ENCODE measurements around the gene MEAK7.

The MEAK7 gene

DNA sequence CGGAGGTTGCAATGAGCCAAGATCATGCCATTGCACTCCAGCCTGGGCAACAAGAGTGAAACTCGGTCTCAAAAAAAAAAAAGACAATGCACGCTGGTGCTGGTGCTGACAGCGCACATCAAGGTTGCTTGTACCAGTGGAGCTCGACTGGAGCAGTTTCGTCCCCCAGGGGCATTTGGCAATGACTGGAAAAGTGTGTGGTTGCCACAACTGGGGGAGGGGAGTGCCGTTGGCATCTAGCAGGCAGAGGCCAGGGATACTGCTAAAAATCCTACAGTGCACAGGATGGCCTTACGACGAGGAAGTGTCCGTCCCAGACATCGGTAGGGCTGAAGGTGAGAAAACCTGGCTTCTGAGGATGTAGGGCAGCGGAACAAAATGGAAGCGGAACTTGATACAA is 2.4 kb downstream of the MEAK7 start:
- H3K36me3 ChIP-seq (ENCODE audit: control insufficient read depth, insufficient read depth, low read length), result no peaks in the 10 kb centered on the region
- no peaks in the 10 kb centered on the region for H3K79me1 ChIP-seq (ENCODE audit: low read length)

DNA sequence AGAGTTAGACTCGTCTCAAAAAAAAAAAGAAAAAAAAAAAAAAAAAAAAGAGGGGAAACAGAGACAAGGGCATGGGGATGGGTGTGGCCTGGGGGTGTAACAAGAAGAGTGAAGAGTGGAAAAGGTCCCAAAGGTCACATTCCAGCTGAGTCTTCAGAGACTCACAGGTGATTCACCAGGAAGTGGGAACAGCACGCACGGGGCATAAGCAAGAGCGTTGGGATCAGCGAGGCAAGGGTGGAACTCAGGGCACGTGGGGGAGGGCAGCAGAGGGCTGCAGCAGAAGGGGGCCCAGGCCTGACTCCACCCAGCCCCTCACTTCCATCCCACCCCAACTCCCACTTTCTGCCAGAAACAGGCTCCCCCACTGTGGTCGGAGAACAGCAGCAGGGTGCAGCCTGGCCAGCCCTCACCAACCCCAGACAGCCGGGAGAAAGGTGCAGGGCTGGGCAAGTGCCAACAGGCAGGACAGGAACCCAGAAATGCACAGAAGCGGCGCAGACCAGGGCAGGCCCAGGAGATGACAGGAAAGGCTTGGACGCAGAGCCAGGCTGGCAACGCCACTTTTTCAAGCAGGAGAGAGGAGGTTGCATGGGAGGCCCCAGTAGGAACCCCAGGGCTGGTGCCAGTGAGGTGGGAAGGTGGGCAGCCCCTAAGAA is 3.3 kb downstream of the MEAK7 start:
- H3K4me3 ChIP-seq (ENCODE audit: low read length), result no peak overlapping the region
- no peak overlapping the region for H3K56ac ChIP-seq (ENCODE audit: low read length)
- H2AK5ac ChIP-seq (ENCODE audit: low read length), result no peak overlapping the region
- no peak for DNase-seq
- H3K79me1 ChIP-seq (ENCODE audit: low read length), result no peaks in the 10 kb centered on the region
- H3K18ac ChIP-seq (ENCODE audit: low read length), result no peak overlapping the region
- H3K4me2 ChIP-seq (ENCODE audit: low read length), result no peak overlapping the region
- H2BK15ac ChIP-seq (replicated peaks; ENCODE audit: low read depth), result no peak overlapping the region
- H3K9ac ChIP-seq (ENCODE audit: low read length), result no peak overlapping the region
- H2BK5ac ChIP-seq (ENCODE audit: low read length), result no peak overlapping the region
- no peaks in the 10 kb centered on the region for H3K36me3 ChIP-seq (ENCODE audit: control insufficient read depth, insufficient read depth, low read length)
- no CpG with 5 or more reads among the region's 12 CpGs for WGBS (ENCODE audit: extremely low coverage, insufficient coverage, low lambda C conversion rate)
- no peaks in the 10 kb centered on the region for H3K27me3 ChIP-seq (ENCODE audit: insufficient read depth, low read length, poor library complexity)
- no peak overlapping the region for H3K27ac ChIP-seq (ENCODE audit: low read depth, low read length)
- no peak overlapping the region for H2BK120ac ChIP-seq (ENCODE audit: low read depth, low read length)
- H3K23ac ChIP-seq (ENCODE audit: low read length), result no peak overlapping the region
- H4K8ac ChIP-seq (ENCODE audit: low read depth, low read length), result no peak overlapping the region
- no peaks in the 10 kb centered on the region for H3K79me2 ChIP-seq (ENCODE audit: control insufficient read depth, insufficient read depth, low read length)
- no peak overlapping the region for H4K5ac ChIP-seq (ENCODE audit: low read length)
- no peak overlapping the region for H3K4ac ChIP-seq (ENCODE audit: low read depth, low read length)
- H3K4me1 ChIP-seq (ENCODE audit: control insufficient read depth, low read depth, low read length), result peaks cover 2% of the 10 kb centered on the region

More for the DNA sequence above, 2.4 kb downstream of the MEAK7 start:
- Histone ChIP-seq H3K4ac (ENCODE audit: low read depth, low read length) (no peak overlapping the region), H3K9ac (ENCODE audit: low read length) (no peak overlapping the region), H3K23ac (ENCODE audit: low read length) (no peak overlapping the region), H3K18ac (ENCODE audit: low read length) (no peak overlapping the region), H4K8ac (ENCODE audit: low read depth, low read length) (no peak overlapping the region), H2BK120ac (ENCODE audit: low read depth, low read length) (no peak overlapping the region), H3K79me2 (ENCODE audit: control insufficient read depth, insufficient read depth, low read length) (no peaks in the 10 kb centered on the region), H3K4me3 (ENCODE audit: low read length) (no peak overlapping the region), H3K56ac (ENCODE audit: low read length) (no peak overlapping the region), H2BK15ac (replicated peaks; ENCODE audit: low read depth) (no peak overlapping the region), H2BK5ac (ENCODE audit: low read length) (no peak overlapping the region), H3K27me3 (ENCODE audit: insufficient read depth, low read length, poor library complexity) (no peaks in the 10 kb centered on the region), H3K27ac (ENCODE audit: low read depth, low read length) (no peak overlapping the region), H3K4me2 (ENCODE audit: low read length) (no peak overlapping the region), H2AK5ac (ENCODE audit: low read length) (no peak overlapping the region), H3K4me1 (ENCODE audit: control insufficient read depth, low read depth, low read length) (peaks cover 2% of the 10 kb centered on the region), H4K5ac (ENCODE audit: low read length) (no peak overlapping the region)
- no peak for DNase-seq
- WGBS (ENCODE audit: extremely low coverage, insufficient coverage, low lambda C conversion rate), result no CpG with 5 or more reads among the region's 13 CpGs

- Histone ChIP-seq H3K36me3 (ENCODE audit: control insufficient read depth, insufficient read depth, low read length) (peaks cover 1% of the 10 kb centered on the region), H3K56ac (ENCODE audit: low read length) (no peak overlapping the region), H3K9ac (ENCODE audit: low read length) (no peak overlapping the region), H2BK5ac (ENCODE audit: low read length) (no peak overlapping the region), H3K79me1 (ENCODE audit: low read length) (no peaks in the 10 kb centered on the region), H2BK120ac (ENCODE audit: low read depth, low read length) (no peak overlapping the region), H3K4me2 (ENCODE audit: low read length) (no peak overlapping the region), H3K4me3 (ENCODE audit: low read length) (no peak overlapping the region), H4K8ac (ENCODE audit: low read depth, low read length) (no peak overlapping the region), H3K79me2 (ENCODE audit: control insufficient read depth, insufficient read depth, low read length) (no peaks in the 10 kb centered on the region), H3K4ac (ENCODE audit: low read depth, low read length) (no peak overlapping the region), H3K27me3 (ENCODE audit: insufficient read depth, low read length, poor library complexity) (no peaks in the 10 kb centered on the region), H2AK5ac (ENCODE audit: low read length) (no peak overlapping the region), H3K18ac (ENCODE audit: low read length) (no peak overlapping the region), H3K27ac (ENCODE audit: low read depth, low read length) (no peak overlapping the region), H3K4me1 (ENCODE audit: control insufficient read depth, low read depth, low read length) (peaks cover 2% of the 10 kb centered on the region), H4K5ac (ENCODE audit: low read length) (no peak overlapping the region), H3K23ac (ENCODE audit: low read length) (no peak overlapping the region), H2BK15ac (replicated peaks; ENCODE audit: low read depth) (no peak overlapping the region)
- WGBS (ENCODE audit: extremely low coverage, insufficient coverage, low lambda C conversion rate), result no CpG with 5 or more reads among the region's 13 CpGs
- DNase-seq, result no peak
Observed at GRCh38 chr16:84500531-84500930, 3.9 kb downstream of the MEAK7 start.

DNA sequence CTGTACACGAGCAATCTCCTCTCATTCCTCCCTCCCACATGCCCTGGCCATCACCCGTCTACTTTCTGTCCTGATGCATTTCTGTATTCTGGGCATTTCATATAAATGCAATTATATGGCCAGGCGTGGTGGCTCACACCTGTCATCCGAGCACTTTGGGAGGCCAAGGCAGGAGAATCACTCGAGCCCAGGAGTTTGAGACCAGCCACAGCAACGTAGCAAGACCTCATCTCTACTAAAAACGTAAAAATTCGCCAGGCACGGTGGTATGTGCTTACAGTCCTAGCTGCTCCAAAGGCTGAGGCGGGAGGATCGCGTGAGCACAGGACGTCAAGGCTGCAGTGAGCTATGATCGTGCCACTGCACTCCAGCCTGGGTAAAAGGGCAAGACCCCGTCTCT is 4.8 kb downstream of the MEAK7 start:
- H4K5ac ChIP-seq (ENCODE audit: low read length), result no peak overlapping the region
- H3K4me1 ChIP-seq (ENCODE audit: control insufficient read depth, low read depth, low read length), result no peaks in the 10 kb centered on the region
- no peak overlapping the region for H3K4me2 ChIP-seq (ENCODE audit: low read length)
- DNase-seq, result no peak
- H3K79me2 ChIP-seq (ENCODE audit: control insufficient read depth, insufficient read depth, low read length), result no peaks in the 10 kb centered on the region
- H4K8ac ChIP-seq (ENCODE audit: low read depth, low read length), result no peak overlapping the region
- peaks cover 2% of the 10 kb centered on the region for H3K36me3 ChIP-seq (ENCODE audit: control insufficient read depth, insufficient read depth, low read length)
- no peaks in the 10 kb centered on the region for H3K79me1 ChIP-seq (ENCODE audit: low read length)
- H2AK5ac ChIP-seq (ENCODE audit: low read length), result no peak overlapping the region
- H2BK120ac ChIP-seq (ENCODE audit: low read depth, low read length), result no peak overlapping the region
- H3K27ac ChIP-seq (ENCODE audit: low read depth, low read length), result no peak overlapping the region
- no CpG with 5 or more reads among the region's 15 CpGs for WGBS (ENCODE audit: extremely low coverage, insufficient coverage, low lambda C conversion rate)
- H3K27me3 ChIP-seq (ENCODE audit: insufficient read depth, low read length, poor library complexity), result no peaks in the 10 kb centered on the region
- H3K4me3 ChIP-seq (ENCODE audit: low read length), result no peak overlapping the region
- no peak overlapping the region for H3K23ac ChIP-seq (ENCODE audit: low read length)
- H3K56ac ChIP-seq (ENCODE audit: low read length), result no peak overlapping the region
- no peak overlapping the region for H2BK5ac ChIP-seq (ENCODE audit: low read length)
- H3K18ac ChIP-seq (ENCODE audit: low read length), result no peak overlapping the region
- H2BK15ac ChIP-seq (replicated peaks; ENCODE audit: low read depth), result no peak overlapping the region
- H3K9ac ChIP-seq (ENCODE audit: low read length), result no peak overlapping the region
- no peak overlapping the region for H3K4ac ChIP-seq (ENCODE audit: low read depth, low read length)

DNA sequence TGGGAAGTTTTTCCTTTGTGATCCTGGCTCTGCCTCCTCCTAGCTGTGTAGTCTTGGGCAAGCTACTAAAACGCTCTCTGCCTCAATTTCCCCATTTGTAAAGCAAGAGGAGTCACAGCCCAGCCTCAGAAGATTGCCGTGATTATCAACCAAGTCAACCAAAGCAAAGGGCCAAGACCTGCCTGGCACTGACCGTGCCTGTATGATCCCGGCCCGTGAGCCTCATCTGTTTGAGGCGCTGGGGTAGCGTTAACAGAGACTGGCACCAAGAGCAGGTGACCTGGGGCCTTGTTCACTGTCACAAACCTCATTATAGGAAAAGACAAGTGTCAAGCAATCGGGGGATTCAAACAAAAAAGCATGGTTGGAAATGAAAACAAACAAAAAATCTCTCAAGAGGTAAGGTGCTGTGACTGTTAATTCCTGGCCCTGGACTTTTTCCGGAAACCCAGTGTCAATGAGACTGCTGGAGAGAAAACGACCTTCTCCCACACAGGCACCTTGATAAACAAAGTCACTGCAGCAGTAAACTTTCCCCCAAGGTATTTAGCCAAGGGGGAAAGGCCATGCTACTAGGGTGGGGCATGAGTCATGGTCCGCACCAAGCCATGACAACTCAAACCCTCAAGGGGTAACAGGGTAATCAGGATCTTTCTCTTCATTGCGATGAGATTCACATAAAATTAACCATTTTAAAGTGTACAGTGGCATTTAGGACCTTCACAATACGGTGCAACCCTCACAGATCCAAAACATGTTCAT is 5.4 kb downstream of the MEAK7 start:
- Histone ChIP-seq H3K36me3 (ENCODE audit: control insufficient read depth, insufficient read depth, low read length) (peaks cover 2% of the 10 kb centered on the region), H3K4ac (ENCODE audit: low read depth, low read length) (no peak overlapping the region), H3K79me1 (ENCODE audit: low read length) (no peaks in the 10 kb centered on the region), H3K9ac (ENCODE audit: low read length) (no peak overlapping the region), H3K27me3 (ENCODE audit: insufficient read depth, low read length, poor library complexity) (no peaks in the 10 kb centered on the region), H2BK5ac (ENCODE audit: low read length) (no peak overlapping the region), H3K4me3 (ENCODE audit: low read length) (no peak overlapping the region), H3K79me2 (ENCODE audit: control insufficient read depth, insufficient read depth, low read length) (no peaks in the 10 kb centered on the region), H3K4me1 (ENCODE audit: control insufficient read depth, low read depth, low read length) (no peaks in the 10 kb centered on the region), H3K56ac (ENCODE audit: low read length) (no peak overlapping the region), H4K8ac (ENCODE audit: low read depth, low read length) (no peak overlapping the region), H2AK5ac (ENCODE audit: low read length) (no peak overlapping the region), H3K18ac (ENCODE audit: low read length) (no peak overlapping the region), H4K5ac (ENCODE audit: low read length) (no peak overlapping the region), H3K27ac (ENCODE audit: low read depth, low read length) (no peak overlapping the region), H3K23ac (ENCODE audit: low read length) (no peak overlapping the region), H2BK120ac (ENCODE audit: low read depth, low read length) (no peak overlapping the region), H2BK15ac (replicated peaks; ENCODE audit: low read depth) (no peak overlapping the region), H3K4me2 (ENCODE audit: low read length) (no peak overlapping the region)
- WGBS (ENCODE audit: extremely low coverage, insufficient coverage, low lambda C conversion rate), result no CpG with 5 or more reads among the region's 13 CpGs
- DNase-seq, result no peak
